Measurements from ENCODE around the gene SSX2. TPM values are rescaled to one million over a fixed set of nuclear protein-coding genes. Genes with fewer than 3 reads are reported as not detected.
"Not testable (repeated sequence)": the region's sequence is repeated elsewhere in the genome, so short reads cannot be mapped to it uniquely, and the experiment has no call there.

SSX2 gene
- total RNA-seq (2011; cell fraction: chromatin; rRNA removed; ENCODE audit: low replicate concordance) = 7.9 TPM in 1 of 2 replicates, not detected in the other
- 4.3 TPM in 1 of 2 replicates, not detected in the other for total RNA-seq (2011; cell fraction: nucleolus; rRNA removed)
- 2.8 and 13.3 TPM in 2 replicates for total RNA-seq (2011; cell fraction: nucleoplasm; rRNA removed)
- total RNA-seq (2014; rRNA removed) (3.9 and 21.3 TPM in 2 replicates), total RNA-seq (2014; rRNA removed; fragmentation: Illumina TruSeq; extraction: Trizol) (50.8 and 71.1 TPM in 2 replicates), total RNA-seq (2015; rRNA removed; fragmentation: Illumina TruSeq; extraction: Trizol) (62.7 and 84.2 TPM in 2 replicates), total RNA-seq (2021) (87.5 and 87.6 TPM in 2 replicates), polyA plus RNA-seq (2011; rRNA removed) (1.8 and 5.3 TPM in 2 replicates), polyA plus RNA-seq (2014; fragmentation: Illumina TruSeq; extraction: Trizol) (85.5 and 113 TPM in 2 replicates), polyA plus RNA-seq (2014; fragmentation: Nextera tagmentation; extraction: Ambion mirVana) (10 to 100 TPM; 66.6 to 76.5 TPM), polyA plus RNA-seq (2014; rRNA removed) (1.4 and 4.1 TPM in 2 replicates), polyA minus RNA-seq (2011; rRNA and poly(A)+ RNA removed) (not detected in 2 replicates), Bru-seq, nascent RNA (percentile 38 among the genes with signal in this experiment), BruChase-seq, experiment 1, labeled RNA remaining after a 2-hour chase (percentile 46 among the genes with signal in this experiment), BruChase-seq, experiment 2, labeled RNA remaining after a 6-hour chase (percentile 45 among the genes with signal in this experiment)
- 3.7 and 6.7 TPM in 2 replicates for polyA plus RNA-seq (2011; cell fraction: cytosol; rRNA removed)
- polyA plus RNA-seq (2011; cell fraction: nucleus; rRNA removed) = not detected in 2 replicates
- polyA plus RNA-seq (2012) = 48.5 and 111 TPM in 2 replicates
- 10.4 TPM in 1 of 2 replicates, not detected in the other for polyA minus RNA-seq (2011; cell fraction: cytosol; rRNA and poly(A)+ RNA removed)
- not detected in 2 replicates for polyA minus RNA-seq (2011; cell fraction: nucleus; rRNA and poly(A)+ RNA removed)
- long read RNA-seq, experiment 1, transcript SSX2-202 (8 exons, 1,292 nt) = major isoform, 68 of 87 reads
- long read RNA-seq, experiment 1, partial matches to known transcripts = 18 of 87 reads
- long read RNA-seq, experiment 1, other reads (novel, unspliced or antisense) = 1 of 87 reads
- long read RNA-seq, experiment 2, transcript SSX2-202 (8 exons, 1,292 nt) = major isoform, 40 of 59 reads
- long read RNA-seq, experiment 2, partial matches to known transcripts = 9 of 59 reads
- long read RNA-seq, experiment 2, other reads (novel, unspliced or antisense) = 8 of 59 reads
- long read RNA-seq, experiment 3, transcript SSX2-202 (8 exons, 1,292 nt) = major isoform, 84 of 93 reads
- long read RNA-seq, experiment 3, partial matches to known transcripts = 5 of 93 reads
- long read RNA-seq, experiment 3, other reads (novel, unspliced or antisense) = 3 of 93 reads

GRCh38 chrX:52707078-52707477 lies at the start of gene SSX2:
SSX2 (minus strand) TSS chrX:52707178; CDS start chrX:52705749, 1,429 bp downstream.
- H3K4me2 ChIP-seq (ENCODE audit: insufficient read depth, low read length); in situ Hi-C loops (cut with MboI); CTCF ChIA-PET (ENCODE audit: low intra/inter-chr PET ratio); ATAC-seq; H3K4me3 ChIP-seq; H3K79me2 ChIP-seq (ENCODE audit: control insufficient read depth, insufficient read depth, low read length); intact Hi-C loops (cut with micrococcal nuclease); H3K36me3 ChIP-seq (ENCODE audit: control insufficient read depth, insufficient read depth, low read length); H3K9ac ChIP-seq (ENCODE audit: insufficient read depth in 1 of 2, low read depth in 2 of 2, low read length in 2 of 2); H3K27me3 ChIP-seq (ENCODE audit: control insufficient read depth in 2 of 2, insufficient read depth in 2 of 2, low read length in 2 of 2); H2AFZ ChIP-seq (ENCODE audit: low read depth, low read length); FAIRE-seq; H3K9me1 ChIP-seq (ENCODE audit: control insufficient read depth, insufficient read depth, low read length); DNase-seq (ENCODE audit: extremely low read depth in 1 of 4, low spot score in 3 of 4); POLR2A ChIA-PET; H3K4me1 ChIP-seq (replicated peaks in 1 of 2; ENCODE audit: control insufficient read depth in 2 of 2, insufficient read depth in 2 of 2, low read length in 2 of 2); H3K27ac ChIP-seq (ENCODE audit: extremely low read depth, low read depth, low read length); BruUV-seq (replicated peaks); H3K9me3 ChIP-seq (replicated peaks; ENCODE audit: control insufficient read depth, insufficient read depth, low read depth, low read length); H4K20me1 ChIP-seq (replicated peaks; ENCODE audit: control insufficient read depth, insufficient read depth, low read length): not testable (repeated sequence)
- WGBS (ENCODE audit: insufficient coverage, low coverage, missing lambda C conversion rate) = no CpG with 5 or more reads among the region's 13 CpGs

- DNase-seq (ENCODE audit: extremely low read depth in 1 of 4, low spot score in 3 of 4); BruUV-seq (replicated peaks); H3K9ac ChIP-seq (ENCODE audit: insufficient read depth in 1 of 2, low read depth in 2 of 2, low read length in 2 of 2); H3K27me3 ChIP-seq (ENCODE audit: control insufficient read depth in 2 of 2, insufficient read depth in 2 of 2, low read length in 2 of 2); ATAC-seq; H2AFZ ChIP-seq (ENCODE audit: low read depth, low read length); H3K9me3 ChIP-seq (replicated peaks; ENCODE audit: control insufficient read depth, insufficient read depth, low read depth, low read length); H3K79me2 ChIP-seq (ENCODE audit: control insufficient read depth, insufficient read depth, low read length); intact Hi-C loops (cut with micrococcal nuclease); H3K36me3 ChIP-seq (ENCODE audit: control insufficient read depth, insufficient read depth, low read length); H3K9me1 ChIP-seq (ENCODE audit: control insufficient read depth, insufficient read depth, low read length); H4K20me1 ChIP-seq (replicated peaks; ENCODE audit: control insufficient read depth, insufficient read depth, low read length); POLR2A ChIA-PET; CTCF ChIA-PET (ENCODE audit: low intra/inter-chr PET ratio); FAIRE-seq; H3K4me3 ChIP-seq; H3K27ac ChIP-seq (ENCODE audit: extremely low read depth, low read depth, low read length); H3K4me2 ChIP-seq (ENCODE audit: insufficient read depth, low read length); H3K4me1 ChIP-seq (replicated peaks in 1 of 2; ENCODE audit: control insufficient read depth in 2 of 2, insufficient read depth in 2 of 2, low read length in 2 of 2): not testable (repeated sequence)
- in situ Hi-C loops (cut with MboI) = loop anchor here (25.0 kb wide), 1 partner anchor 89 kb away; the partner anchor contains the start of gene SSX7
- no CpG with 5 or more reads among the region's 13 CpGs for WGBS (ENCODE audit: insufficient coverage, low coverage, missing lambda C conversion rate)
These were observed 44.0 kb upstream of the SSX2 start, which contains the start of gene SSX2B for GRCh38 chrX:52750952-52751351. SSX2B (plus strand) TSS chrX:52751252; CDS start chrX:52752681, 1,429 bp downstream.

GRCh38 chrX:52692034-52692433 lies 14.9 kb downstream of the SSX2 start:
- H3K36me3 ChIP-seq (ENCODE audit: control insufficient read depth, insufficient read depth, low read length); H4K20me1 ChIP-seq (replicated peaks; ENCODE audit: control insufficient read depth, insufficient read depth, low read length); H3K9me1 ChIP-seq (ENCODE audit: control insufficient read depth, insufficient read depth, low read length); BruUV-seq (replicated peaks); FAIRE-seq; in situ Hi-C loops (cut with MboI); H3K27ac ChIP-seq (ENCODE audit: extremely low read depth, low read depth, low read length); H3K4me1 ChIP-seq (replicated peaks in 1 of 2; ENCODE audit: control insufficient read depth in 2 of 2, insufficient read depth in 2 of 2, low read length in 2 of 2); H3K9ac ChIP-seq (ENCODE audit: insufficient read depth in 1 of 2, low read depth in 2 of 2, low read length in 2 of 2); H3K4me2 ChIP-seq (ENCODE audit: insufficient read depth, low read length); CTCF ChIA-PET (ENCODE audit: low intra/inter-chr PET ratio); H3K79me2 ChIP-seq (ENCODE audit: control insufficient read depth, insufficient read depth, low read length); H3K9me3 ChIP-seq (replicated peaks; ENCODE audit: control insufficient read depth, insufficient read depth, low read depth, low read length); DNase-seq (ENCODE audit: extremely low read depth in 1 of 4, low spot score in 3 of 4); H3K27me3 ChIP-seq (ENCODE audit: control insufficient read depth in 2 of 2, insufficient read depth in 2 of 2, low read length in 2 of 2); H3K4me3 ChIP-seq; H2AFZ ChIP-seq (ENCODE audit: low read depth, low read length); intact Hi-C loops (cut with micrococcal nuclease); ATAC-seq; POLR2A ChIA-PET: not testable (repeated sequence)
- WGBS (ENCODE audit: insufficient coverage, low coverage, missing lambda C conversion rate) = no CpG with 5 or more reads among the region's 4 CpGs

All from K562 (cell line).